Activated CD8-positive, alpha-beta memory T cell treated with anti-CD3 and anti-CD28 coated beads, Interleukin-2, amount 10 ng/mL, durations not matched to agents 7 days and 5 days (primary cell): Measurements from ENCODE around the gene SVIP. TPM values are rescaled to one million over a fixed set of nuclear protein-coding genes. Genes with fewer than 3 reads are reported as not detected.

ENCODE experiments used
- ATAC-seq: fragments of 150-1000 bp; cut with Tn5 transposase; one replicate; pipeline ENCODE4 v1.10.0; 2021; ENCODE audit warnings: moderate library complexity
- CTCF ChIA-PET: fragments of 350-600 bp; sonication (Branson Sonifier 250); formaldehyde crosslinking; loops from one replicate; lab custom pipeline; 2021; ENCODE audit warnings: antibody characterized with exemption; lab: Charles Lee
- DNase-seq: peaks from one replicate; pipeline ENCODE4 v3.0.0-alpha.2; 2020
- H3K27ac Mint-ChIP-seq: one replicate; pipeline ENCODE4 v1.8.0; 2021; ENCODE audit warnings: mild to moderate bottlenecking, mixed read lengths
- H3K27me3 Mint-ChIP-seq: one replicate; pipeline ENCODE4 v1.8.0; 2021; ENCODE audit warnings: mixed read lengths
- H3K36me3 Mint-ChIP-seq: one replicate; pipeline ENCODE4 v1.8.0; 2021; ENCODE audit warnings: mild to moderate bottlenecking, mixed read lengths
- H3K4me1 Mint-ChIP-seq: one replicate; pipeline ENCODE4 v1.8.0; 2021; ENCODE audit warnings: mixed read lengths
- H3K4me3 Mint-ChIP-seq: one replicate; pipeline ENCODE4 v1.8.0; 2021; ENCODE audit warnings: mild to moderate bottlenecking, moderate library complexity, mixed read lengths
- H3K9me3 Mint-ChIP-seq: one replicate; pipeline ENCODE4 v1.8.0; 2022; ENCODE audit warnings: low read depth, mixed read lengths
- total RNA-seq, 2 experiments: library from RNA; stranded (reverse); gene quantifications; one replicate each; pipeline ENCODE4 v1.2.3, GENCODE V29; 2021

The SVIP gene
- total RNA-seq, 2 experiments from 2014 or later = 26.1 to 38.4 TPM

DNA sequence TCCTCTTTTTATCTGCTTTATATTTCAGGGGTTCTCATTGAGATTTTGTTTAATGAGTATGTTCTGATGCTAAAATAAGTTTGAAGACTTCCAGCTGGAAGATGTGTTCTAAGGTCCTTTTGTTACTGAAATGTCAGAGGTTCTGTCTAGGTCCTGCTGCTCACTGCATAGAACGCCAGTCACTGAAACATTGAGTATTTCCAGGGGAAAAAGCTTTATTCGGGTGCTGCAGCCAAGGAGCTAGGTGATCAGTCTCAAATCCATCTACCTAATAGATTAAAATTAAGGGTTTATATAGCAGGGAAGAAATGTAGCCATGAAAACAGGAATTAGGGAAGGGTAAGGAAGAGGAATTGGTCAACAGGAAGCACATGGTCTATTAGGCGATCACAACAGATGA is 19.7 kb downstream of the SVIP start:
- Mint-ChIP-seq H3K4me3 (no peak overlapping the region), H3K36me3 (peaks cover 3% of the 10 kb centered on the region), H3K27me3 (no peaks in the 10 kb centered on the region), H3K27ac (no peak overlapping the region), H3K9me3 (no peaks in the 10 kb centered on the region), H3K4me1 (peaks cover 5% of the 10 kb centered on the region)
- DNase-seq (no peak), ATAC-seq (no peak)
- CTCF ChIA-PET = interaction anchor here (1.7 kb wide), 1 partner anchor 12 kb away, joined by 4 read pairs; no protein-coding TSS in a partner anchor

DNA sequence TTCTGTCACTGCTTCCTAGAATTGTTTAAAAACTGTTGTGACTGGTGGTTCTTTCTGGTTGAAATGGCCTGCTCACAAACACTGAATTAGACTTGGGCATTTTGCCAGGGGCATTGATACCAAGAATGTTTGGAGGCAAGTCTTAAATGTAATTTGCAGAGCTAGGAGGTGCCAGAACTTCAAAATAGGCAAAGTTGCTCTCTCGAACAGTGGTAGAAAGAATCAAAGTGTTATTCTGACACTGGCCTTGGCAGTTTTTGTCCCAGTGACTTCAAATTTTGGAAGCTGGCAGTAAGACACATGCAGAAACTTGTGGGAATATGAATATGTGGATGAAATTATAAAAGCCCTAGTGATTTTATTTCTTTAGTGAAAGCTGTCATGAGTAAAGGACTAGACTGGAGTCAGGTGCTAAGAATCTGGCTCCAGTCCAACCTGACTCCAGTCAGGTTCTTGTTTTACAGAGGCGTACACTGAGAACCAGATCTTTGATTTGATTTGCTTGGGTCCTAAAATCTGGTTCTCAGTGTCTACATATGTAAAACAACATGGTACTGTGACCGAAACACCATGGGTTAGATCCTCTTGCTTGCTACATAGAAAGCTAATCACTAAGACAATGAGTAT is 20.9 kb downstream of the SVIP start:
- H3K4me3 Mint-ChIP-seq = no peak overlapping the region

DNA sequence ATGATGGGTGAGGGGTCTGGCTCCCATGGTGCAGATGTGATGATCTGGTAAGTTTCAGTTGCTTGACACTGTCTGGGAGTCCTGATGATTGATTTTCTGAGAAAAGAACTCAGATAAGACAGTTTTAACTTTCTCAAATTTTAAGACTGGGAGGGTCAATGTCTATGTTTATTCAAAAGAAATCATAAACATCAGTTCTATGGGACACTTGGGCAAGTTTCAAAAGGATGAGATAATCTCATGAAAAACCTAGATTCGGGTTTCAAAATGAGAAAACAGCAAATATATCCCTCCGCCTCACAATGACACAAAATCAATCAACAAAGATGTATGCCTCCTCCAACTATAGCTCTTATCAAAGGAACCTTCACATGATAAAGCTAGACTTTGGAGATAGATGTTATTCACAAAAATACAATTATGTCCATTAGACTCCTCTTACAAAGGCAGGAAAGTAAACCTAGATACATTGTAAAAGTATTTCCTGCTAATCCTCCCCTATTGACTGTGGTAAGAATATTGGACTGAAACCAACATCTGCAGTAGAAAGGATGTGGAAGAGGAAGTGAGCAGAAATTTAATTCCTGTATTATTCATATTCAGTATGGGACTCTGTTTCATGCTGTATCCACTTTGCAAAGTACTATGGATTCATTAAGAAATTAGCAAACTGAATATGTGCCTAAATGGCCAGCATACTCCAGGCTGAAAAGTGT is 21.6 kb downstream of the SVIP start:
- no peaks in the 10 kb centered on the region for H3K9me3 Mint-ChIP-seq
- peaks cover 5% of the 10 kb centered on the region for H3K4me1 Mint-ChIP-seq
- no peak for ATAC-seq
- no peak for DNase-seq
- CTCF ChIA-PET = no interaction called here
- no peak overlapping the region for H3K4me3 Mint-ChIP-seq
- H3K36me3 Mint-ChIP-seq = peaks cover 3% of the 10 kb centered on the region
- no peaks in the 10 kb centered on the region for H3K27me3 Mint-ChIP-seq
- no peak overlapping the region for H3K27ac Mint-ChIP-seq

More for the DNA sequence above, 20.9 kb downstream of the SVIP start:
- CTCF ChIA-PET = interaction anchor here (1.7 kb wide), 1 partner anchor 13 kb away, joined by 4 read pairs; no protein-coding TSS in a partner anchor
- Mint-ChIP-seq H3K36me3 (peaks cover 3% of the 10 kb centered on the region), H3K4me1 (peaks cover 5% of the 10 kb centered on the region), H3K9me3 (no peaks in the 10 kb centered on the region), H3K27ac (no peak overlapping the region), H3K27me3 (no peaks in the 10 kb centered on the region)
- ATAC-seq (no peak), DNase-seq (no peak)

DNA sequence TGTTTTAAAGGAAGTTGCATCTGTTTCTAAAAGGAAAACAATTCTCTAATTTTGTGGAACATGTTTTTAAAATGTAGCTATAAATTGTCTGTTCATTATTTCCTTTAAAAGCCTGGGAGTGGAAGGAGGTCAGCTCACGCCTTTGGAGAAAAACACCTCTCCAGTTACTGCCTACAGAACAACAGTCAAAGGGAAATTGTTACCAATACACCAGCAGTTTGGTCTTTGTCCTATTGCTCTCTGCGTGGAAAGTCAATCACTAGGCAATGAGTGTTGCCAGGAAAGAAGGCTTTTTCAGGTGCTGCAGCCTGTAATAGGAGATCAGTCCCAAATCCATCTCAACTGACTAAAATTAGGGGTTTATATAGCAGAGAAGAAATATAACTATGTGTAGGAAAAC is 22.2 kb downstream of the SVIP start:
- Mint-ChIP-seq H3K36me3 (peaks cover 3% of the 10 kb centered on the region), H3K9me3 (no peaks in the 10 kb centered on the region), H3K27me3 (no peaks in the 10 kb centered on the region), H3K4me3 (no peak overlapping the region), H3K27ac (no peak overlapping the region), H3K4me1 (peaks cover 5% of the 10 kb centered on the region)
- no peak for ATAC-seq
- CTCF ChIA-PET = no interaction called here
- no peak for DNase-seq

DNA sequence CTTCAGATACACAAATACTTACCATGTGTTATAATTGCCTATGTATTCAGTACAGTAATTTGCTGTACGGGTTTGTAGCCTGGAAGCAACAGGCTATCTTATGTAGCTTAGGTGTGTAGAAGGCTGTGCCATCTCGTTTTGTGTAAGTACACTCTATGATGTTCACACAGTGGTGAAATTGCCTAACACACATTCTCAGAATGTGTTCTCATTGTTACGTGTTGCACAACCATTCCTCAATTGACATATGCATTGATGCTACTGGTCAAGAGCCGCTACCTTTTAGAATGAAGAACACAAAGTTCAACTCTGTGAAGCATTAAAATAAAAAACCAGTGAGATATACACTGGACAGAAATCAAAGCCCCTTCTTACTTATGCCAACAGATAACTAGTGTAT is 26.7 kb downstream of the SVIP start:
- H3K36me3 Mint-ChIP-seq = no peaks in the 10 kb centered on the region
- no peak overlapping the region for H3K4me3 Mint-ChIP-seq
- CTCF ChIA-PET = no interaction called here
- H3K27me3 Mint-ChIP-seq = no peaks in the 10 kb centered on the region
- H3K27ac Mint-ChIP-seq = no peak overlapping the region
- H3K9me3 Mint-ChIP-seq = no peaks in the 10 kb centered on the region
- no peak for DNase-seq
- no peak for ATAC-seq
- H3K4me1 Mint-ChIP-seq = no peaks in the 10 kb centered on the region

DNA sequence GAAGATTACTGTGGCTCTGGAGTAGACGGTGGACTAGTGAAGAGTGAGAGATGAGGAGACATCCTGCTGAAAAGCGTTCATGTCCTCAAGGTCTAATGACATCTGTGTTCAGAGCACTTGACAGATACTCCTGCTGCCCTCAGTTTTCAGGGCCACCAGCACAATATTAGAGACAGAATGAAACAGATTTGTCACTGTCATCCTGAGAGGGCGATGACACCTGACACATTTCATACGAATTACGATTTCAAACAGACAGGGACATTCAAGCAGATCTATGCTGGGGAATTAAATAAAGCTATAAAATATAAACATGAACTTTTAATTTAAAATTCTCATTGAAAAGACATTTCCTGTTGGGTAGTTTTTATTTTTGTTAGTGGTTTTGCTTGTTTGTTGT is 29.1 kb downstream of the SVIP start:
- no peaks in the 10 kb centered on the region for H3K4me1 Mint-ChIP-seq
- H3K27me3 Mint-ChIP-seq = peaks cover 5% of the 10 kb centered on the region
- DNase-seq (no peak), ATAC-seq (no peak)
- no peak overlapping the region for H3K4me3 Mint-ChIP-seq
- CTCF ChIA-PET = interaction anchor here (1.8 kb wide), 1 partner anchor 13 kb away, joined by 5 read pairs; no protein-coding TSS in a partner anchor
- no peaks in the 10 kb centered on the region for H3K9me3 Mint-ChIP-seq
- no peaks in the 10 kb centered on the region for H3K36me3 Mint-ChIP-seq
- no peak overlapping the region for H3K27ac Mint-ChIP-seq

DNA sequence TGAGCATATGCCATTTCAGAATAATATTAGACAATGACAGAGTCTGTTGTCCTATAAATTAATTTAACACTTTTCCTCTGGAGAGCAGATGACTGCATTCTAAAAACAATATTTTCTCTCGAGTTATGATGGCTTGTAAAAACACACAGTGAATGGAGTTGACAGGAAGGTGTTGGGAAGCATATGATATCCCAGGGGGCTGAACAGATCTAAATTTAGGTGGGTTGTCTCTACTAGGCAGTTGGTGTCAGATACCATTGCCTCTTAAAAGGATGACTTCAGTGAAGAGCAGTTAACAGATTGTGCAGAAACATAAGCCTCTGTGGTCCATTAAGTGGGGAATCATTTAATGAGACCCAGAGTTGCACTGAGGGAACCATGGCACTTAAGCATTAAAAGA is 30.7 kb downstream of the SVIP start:
- H3K36me3 Mint-ChIP-seq = no peaks in the 10 kb centered on the region
- ATAC-seq = no peak
- peaks cover 5% of the 10 kb centered on the region for H3K27me3 Mint-ChIP-seq
- DNase-seq = no peak
- H3K9me3 Mint-ChIP-seq = no peaks in the 10 kb centered on the region
- CTCF ChIA-PET = interaction anchor here (0.9 kb wide), 1 partner anchor 11 kb away, joined by 3 read pairs; no protein-coding TSS in a partner anchor
- H3K4me1 Mint-ChIP-seq = no peaks in the 10 kb centered on the region
- no peak overlapping the region for H3K27ac Mint-ChIP-seq
- no peak overlapping the region for H3K4me3 Mint-ChIP-seq

DNA sequence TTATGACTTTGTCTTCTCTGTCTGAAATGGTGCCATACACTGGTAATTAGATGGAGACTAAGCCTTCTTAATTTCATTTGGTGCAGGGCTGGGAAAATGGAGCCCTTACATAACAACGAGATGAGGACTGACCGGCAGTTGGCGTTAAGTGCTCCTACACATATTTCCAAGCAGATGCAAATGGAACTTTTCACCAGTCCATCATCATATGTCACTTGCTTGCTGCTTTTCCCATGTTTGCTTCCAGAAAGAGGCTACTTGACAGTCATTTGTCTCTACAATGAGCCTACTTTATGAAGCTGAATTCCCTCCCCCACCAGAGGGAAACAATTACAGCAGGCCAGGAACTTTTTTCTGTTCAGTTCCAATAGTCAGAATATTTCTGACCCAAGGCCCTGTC is 32.6 kb downstream of the SVIP start:
- DNase-seq = no peak
- CTCF ChIA-PET = no interaction called here
- Mint-ChIP-seq H3K4me1 (no peaks in the 10 kb centered on the region), H3K36me3 (no peaks in the 10 kb centered on the region), H3K27me3 (peaks cover 5% of the 10 kb centered on the region), H3K27ac (no peak overlapping the region), H3K4me3 (no peak overlapping the region), H3K9me3 (no peaks in the 10 kb centered on the region)
- no peak for ATAC-seq

DNA sequence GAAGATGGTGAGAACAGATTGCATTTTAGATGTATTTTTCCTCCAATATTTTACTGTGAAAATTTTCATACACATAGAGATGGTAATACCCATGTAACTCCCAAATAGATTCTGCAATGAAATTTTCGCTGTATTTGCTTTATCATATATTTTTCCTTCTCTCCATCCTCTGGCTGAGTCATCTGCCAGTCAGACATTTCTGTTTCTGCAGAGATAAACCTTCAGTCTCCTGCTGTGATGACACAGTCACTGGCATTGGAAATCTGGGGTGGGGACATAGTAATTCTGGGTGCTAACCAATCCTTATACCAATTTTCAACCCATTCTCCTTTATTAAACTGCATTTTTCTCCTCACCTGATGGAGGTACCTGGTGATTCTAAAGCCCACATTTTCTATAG is 33.7 kb downstream of the SVIP start:
- CTCF ChIA-PET = no interaction called here
- no peaks in the 10 kb centered on the region for H3K4me1 Mint-ChIP-seq
- no peaks in the 10 kb centered on the region for H3K9me3 Mint-ChIP-seq
- DNase-seq = no peak
- ATAC-seq = no peak
- no peaks in the 10 kb centered on the region for H3K36me3 Mint-ChIP-seq
- no peak overlapping the region for H3K27ac Mint-ChIP-seq
- no peak overlapping the region for H3K4me3 Mint-ChIP-seq
- H3K27me3 Mint-ChIP-seq = peaks cover 5% of the 10 kb centered on the region

DNA sequence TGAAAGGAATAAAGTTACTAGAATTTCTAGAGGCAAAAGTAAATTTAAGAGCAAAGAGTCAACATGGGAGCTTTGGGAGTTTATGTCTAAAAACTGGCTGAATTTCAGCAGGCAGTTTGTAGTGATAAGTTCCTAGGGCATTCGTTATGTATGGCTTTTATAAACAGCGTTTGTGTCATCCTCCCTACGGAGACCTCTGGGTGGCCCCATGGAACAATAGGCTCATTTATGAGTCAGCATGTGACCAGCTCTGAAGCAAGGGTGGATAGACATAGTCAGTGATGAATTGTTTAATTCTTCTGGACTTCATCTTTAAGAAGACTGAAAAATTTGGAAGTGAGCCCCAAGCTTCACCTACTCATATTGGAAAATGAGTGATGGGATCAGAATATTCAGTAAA is 37.1 kb downstream of the SVIP start:
- Mint-ChIP-seq H3K4me1 (no peaks in the 10 kb centered on the region), H3K36me3 (no peaks in the 10 kb centered on the region), H3K27ac (no peak overlapping the region), H3K4me3 (no peak overlapping the region), H3K9me3 (no peaks in the 10 kb centered on the region), H3K27me3 (peaks cover 5% of the 10 kb centered on the region)
- ATAC-seq (no peak), DNase-seq (no peak)
- CTCF ChIA-PET = no interaction called here

DNA sequence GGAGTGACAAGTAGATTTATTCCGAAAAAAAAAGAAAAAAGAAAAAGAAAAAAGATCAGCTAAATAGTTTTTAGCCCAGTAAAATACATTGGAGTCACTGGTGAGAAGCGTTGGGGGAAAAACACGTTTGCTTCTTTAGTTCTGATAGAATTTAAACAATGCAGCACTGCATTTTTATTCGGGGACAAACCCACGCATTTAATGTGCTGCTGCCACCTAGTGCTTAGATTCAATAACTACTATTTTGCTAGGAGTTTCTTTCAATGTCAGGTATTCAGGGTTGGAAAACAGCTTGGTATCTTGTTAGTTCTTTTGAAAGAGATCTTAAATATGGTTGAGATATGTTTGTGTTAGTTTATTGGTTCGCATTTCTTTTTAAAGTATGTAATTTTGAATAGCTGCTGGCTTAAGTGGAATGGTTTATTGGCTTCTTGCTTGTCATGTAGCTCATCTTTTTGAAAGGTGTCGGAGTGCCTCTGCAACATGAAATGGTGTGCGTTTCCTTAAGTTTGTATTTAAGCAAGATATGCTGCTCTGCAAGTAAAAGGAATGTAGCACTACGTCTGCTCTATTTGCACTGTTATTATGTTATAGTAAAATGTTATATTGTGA is 41.9 kb downstream of the SVIP start:
- no peak overlapping the region for H3K4me3 Mint-ChIP-seq
- H3K4me1 Mint-ChIP-seq = no peaks in the 10 kb centered on the region
- DNase-seq (peak; percentile 40), ATAC-seq (peak; percentile 63)
- H3K27me3 Mint-ChIP-seq = no peaks in the 10 kb centered on the region
- no peaks in the 10 kb centered on the region for H3K9me3 Mint-ChIP-seq
- CTCF ChIA-PET = interaction anchor here (0.7 to 1.7 kb wide), 16 partner anchors 11 to 543 kb away, joined by 3 to 8 read pairs (median 4); partner anchors contain the start of gene FANCF
- no peak overlapping the region for H3K27ac Mint-ChIP-seq
- H3K36me3 Mint-ChIP-seq = no peaks in the 10 kb centered on the region

DNA sequence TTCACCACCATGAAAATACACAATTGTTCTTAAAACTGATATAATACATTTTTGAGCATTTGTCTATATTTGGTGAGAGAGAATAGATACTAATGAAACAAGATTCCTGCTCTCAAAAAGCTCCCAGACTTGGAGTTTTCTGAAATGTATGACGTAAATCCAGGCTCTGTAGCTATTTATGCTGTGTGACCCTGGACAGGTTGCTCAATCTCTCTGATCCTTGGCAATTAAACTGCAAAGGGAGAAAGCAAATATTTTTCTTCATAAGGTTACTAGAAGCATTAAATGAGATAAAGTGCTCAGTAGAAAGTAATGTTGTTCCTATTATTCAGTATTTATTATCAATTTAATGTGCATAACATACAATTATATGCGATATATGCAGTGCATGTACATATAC is 42.5 kb downstream of the SVIP start:
- Mint-ChIP-seq H3K36me3 (no peaks in the 10 kb centered on the region), H3K27me3 (no peaks in the 10 kb centered on the region), H3K27ac (no peak overlapping the region), H3K4me3 (no peak overlapping the region), H3K4me1 (no peaks in the 10 kb centered on the region), H3K9me3 (no peaks in the 10 kb centered on the region)
- no peak for DNase-seq
- CTCF ChIA-PET = interaction anchor here (1.4 to 1.7 kb wide), 6 partner anchors 10 to 450 kb away, joined by 3 to 8 read pairs (median 6); no protein-coding TSS in a partner anchor
- ATAC-seq = no peak

DNA sequence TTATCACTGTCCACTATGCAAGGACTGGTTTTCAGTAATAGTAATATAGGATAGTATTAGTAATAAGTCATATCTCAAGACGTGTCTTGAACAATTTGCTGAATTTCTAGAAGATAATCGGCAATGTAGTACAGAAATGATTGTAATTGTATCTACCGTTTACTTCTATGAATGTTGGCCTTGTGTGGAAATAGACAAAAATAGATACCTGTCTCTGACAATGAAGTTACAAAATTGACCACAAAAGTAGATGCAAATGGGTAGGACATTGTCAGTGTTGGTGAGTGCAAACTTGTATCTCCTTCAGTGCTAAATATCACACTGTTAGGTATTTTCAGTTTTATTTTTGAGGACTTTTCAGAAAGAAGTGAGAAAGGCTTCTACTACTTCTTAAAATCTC is 43.1 kb downstream of the SVIP start:
- no peaks in the 10 kb centered on the region for H3K4me1 Mint-ChIP-seq
- H3K27ac Mint-ChIP-seq = no peak overlapping the region
- no peaks in the 10 kb centered on the region for H3K9me3 Mint-ChIP-seq
- no peak for ATAC-seq
- no peak overlapping the region for H3K4me3 Mint-ChIP-seq
- H3K36me3 Mint-ChIP-seq = no peaks in the 10 kb centered on the region
- no peak for DNase-seq
- CTCF ChIA-PET = interaction anchor here (1.6 to 1.7 kb wide), 3 partner anchors 10 to 450 kb away, joined by 4 to 8 read pairs (median 6); no protein-coding TSS in a partner anchor
- H3K27me3 Mint-ChIP-seq = no peaks in the 10 kb centered on the region
